Progenitor cell of endocrine pancreas (in vitro differentiated cells): Measurements from ENCODE around the gene EEFSEC. TPM values are rescaled to one million over a fixed set of nuclear protein-coding genes. Genes with fewer than 3 reads are reported as not detected.

Source experiments
- DNase-seq: peaks from one replicate; pipeline ENCODE4 v3.0.0; 2021; ENCODE audit warnings: low spot score; ENCODE audit not compliant: unreplicated experiment
- H3K27ac Mint-ChIP-seq: 2 replicates; pipeline ENCODE4 v1.8.0; 2021; ENCODE audit warnings: mild to moderate bottlenecking, moderate library complexity, mixed read lengths
- H3K27me3 Mint-ChIP-seq: 2 replicates; pipeline ENCODE4 v1.8.0; 2021; ENCODE audit warnings: mixed read lengths
- H3K36me3 Mint-ChIP-seq: 2 replicates; pipeline ENCODE4 v1.8.0; 2022; ENCODE audit warnings: mixed read lengths; ENCODE audit not compliant: insufficient read depth
- H3K4me1 Mint-ChIP-seq: 2 replicates; pipeline ENCODE4 v1.8.0; 2021; ENCODE audit warnings: low read depth, mixed read lengths
- H3K4me3 Mint-ChIP-seq: 2 replicates; pipeline ENCODE4 v1.8.0; 2021; ENCODE audit warnings: low read depth, mild to moderate bottlenecking, moderate library complexity, mixed read lengths
- H3K9me3 Mint-ChIP-seq: 2 replicates; pipeline ENCODE4 v1.8.0; 2021; ENCODE audit warnings: low read depth, mixed read lengths
- CTCF ChIP-seq: fragments of 200-600 bp; sonication (generic); IDR thresholded peaks from one replicate; pipeline ENCODE4 v1.5.0; 2021; ENCODE audit warnings: antibody characterized with exemption, mild to moderate bottlenecking; ENCODE audit not compliant: unreplicated experiment
- total RNA-seq: library from RNA; stranded (reverse); gene quantifications from 2 replicates; pipeline ENCODE4 v1.2.1, GENCODE V29; 2021

EEFSEC gene
- total RNA-seq, 1 donor from 2014 or later = 11.8 TPM

- Mint-ChIP-seq H3K36me3 (no peaks in the 10 kb centered on the region), H3K27ac (no peak overlapping the region), H3K4me1 (peaks cover 9% of the 10 kb centered on the region), H3K9me3 (no peaks in the 10 kb centered on the region), H3K4me3 (no peak overlapping the region), H3K27me3 (peaks cover 56% of the 10 kb centered on the region)
- no peak for DNase-seq
- no peak for TF ChIP-seq CTCF
Observed at GRCh38 chr3:128453501-128454309, 300.4 kb downstream of the EEFSEC start.

DNA sequence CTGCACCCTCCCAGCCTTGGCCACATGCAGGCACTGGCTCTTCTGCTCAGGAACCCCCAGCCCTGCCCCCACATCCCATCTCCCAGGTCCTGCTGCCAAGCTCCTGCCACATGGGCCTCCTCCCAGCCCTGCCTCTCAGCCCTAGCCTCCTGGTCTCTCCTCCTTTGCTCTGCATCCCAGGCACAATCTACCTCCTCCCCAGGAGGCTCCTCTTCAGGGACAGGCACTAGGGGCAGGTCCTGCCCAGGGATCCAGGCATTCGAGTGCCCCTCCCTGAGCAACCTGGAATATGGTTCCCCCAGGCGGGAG, 301.0 kb downstream of the EEFSEC start:
- peaks cover 60% of the 10 kb centered on the region for H3K27me3 Mint-ChIP-seq

DNA sequence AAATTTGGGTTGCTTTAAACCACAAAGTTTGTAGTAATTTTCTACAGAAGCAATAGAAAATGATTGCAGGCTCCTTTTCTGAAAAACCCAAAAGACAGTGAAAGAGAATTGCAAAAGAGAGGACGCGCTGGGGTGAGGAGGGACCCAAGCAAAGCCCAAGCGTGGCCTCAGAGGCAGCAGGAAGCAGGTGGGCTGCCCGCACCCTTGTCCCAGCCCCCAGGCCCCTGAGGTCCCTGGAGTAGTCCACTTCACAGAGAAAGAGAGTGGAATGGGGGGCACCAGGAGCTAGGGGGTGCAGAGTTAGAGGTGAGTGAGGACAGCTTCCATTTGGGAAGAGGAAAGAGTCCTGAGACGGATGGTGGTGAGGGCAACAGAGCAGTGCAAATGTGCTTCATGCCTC, 301.8 kb downstream of the EEFSEC start:
- Mint-ChIP-seq H3K4me3 (no peak overlapping the region), H3K27me3 (peaks cover 63% of the 10 kb centered on the region), H3K36me3 (no peaks in the 10 kb centered on the region), H3K4me1 (peaks cover 6% of the 10 kb centered on the region), H3K27ac (no peak overlapping the region), H3K9me3 (no peaks in the 10 kb centered on the region)
- no peak for TF ChIP-seq CTCF
- DNase-seq = no peak

More for the DNA sequence above, 301.0 kb downstream of the EEFSEC start:
- DNase-seq = no peak
- Mint-ChIP-seq H3K4me1 (peaks cover 8% of the 10 kb centered on the region), H3K27ac (no peak overlapping the region), H3K36me3 (no peaks in the 10 kb centered on the region), H3K4me3 (no peak overlapping the region), H3K9me3 (no peaks in the 10 kb centered on the region)
- no peak for TF ChIP-seq CTCF

- Mint-ChIP-seq H3K9me3 (no peaks in the 10 kb centered on the region), H3K4me1 (peaks cover 6% of the 10 kb centered on the region), H3K27me3 (peaks cover 60% of the 10 kb centered on the region), H3K36me3 (no peaks in the 10 kb centered on the region), H3K27ac (peak overlapping the region; percentile 62), H3K4me3 (no peak overlapping the region)
- TF ChIP-seq CTCF = no peak
- no peak for DNase-seq
Observed at GRCh38 chr3:128455786-128456748, 302.8 kb downstream of the EEFSEC start.
